Kidney glomerular epithelial cell (primary cell): ENCODE results near the gene NUDT4.
A peak's percentile ranks its signal among the peaks of the same experiment; 100 is the strongest.
"Not testable (repeated sequence)": the region's sequence is repeated elsewhere in the genome, so short reads cannot be mapped to it uniquely, and the experiment has no call there.

Source experiments
- DNase-seq: peaks from one replicate; lab custom pipeline; 2025; lab: John Stamatoyannopoulos, UW

Gene NUDT4

GRCh38 chr12:93402333-93403311 lies 24.9 kb downstream of the NUDT4 start:
- DNase-seq = no peak

GRCh38 chr12:93403988-93404803 lies 26.5 kb downstream of the NUDT4 start:
- no peak for DNase-seq

GRCh38 chr12:93404961-93405849 lies 27.5 kb downstream of the NUDT4 start:
- no peak for DNase-seq

GRCh38 chr12:93407054-93407962 lies 29.6 kb downstream of the NUDT4 start:
- DNase-seq = no peak

GRCh38 chr12:93407963-93408283 lies 30.2 kb downstream of the NUDT4 start:
- DNase-seq = no peak

GRCh38 chr12:93408813-93409212 lies 31.1 kb downstream of the NUDT4 start:
- DNase-seq = no peak

- DNase-seq = not testable (repeated sequence)
Observed at GRCh38 chr12:93409343-93410187, 31.8 kb downstream of the NUDT4 start.

GRCh38 chr12:93411060-93411459 lies 33.3 kb downstream of the NUDT4 start:
- not testable (repeated sequence) for DNase-seq

GRCh38 chr12:93412396-93412795 lies 34.7 kb downstream of the NUDT4 start:
- not testable (repeated sequence) for DNase-seq

- DNase-seq = no peak
Observed at GRCh38 chr12:93413064-93413463, 35.3 kb downstream of the NUDT4 start.

GRCh38 chr12:93415723-93416464 lies 38.2 kb downstream of the NUDT4 start:
- DNase-seq = no peak

GRCh38 chr12:93417967-93418480 lies 40.3 kb downstream of the NUDT4 start:
- DNase-seq = no peak

- peak; percentile 61 for DNase-seq
Observed at GRCh38 chr12:93419388-93420034, 41.8 kb downstream of the NUDT4 start.

- DNase-seq = no peak
Observed at GRCh38 chr12:93422050-93422449, 44.3 kb downstream of the NUDT4 start.

GRCh38 chr12:93425736-93426411 lies 48.1 kb downstream of the NUDT4 start:
- DNase-seq = no peak

- no peak for DNase-seq
Observed at GRCh38 chr12:93426412-93426805, 48.7 kb downstream of the NUDT4 start.

- DNase-seq = no peak
Observed at GRCh38 chr12:93427779-93428564, 50.2 kb downstream of the NUDT4 start.
